Measurements from ENCODE around the gene NOP53.

The NOP53 gene

DNA sequence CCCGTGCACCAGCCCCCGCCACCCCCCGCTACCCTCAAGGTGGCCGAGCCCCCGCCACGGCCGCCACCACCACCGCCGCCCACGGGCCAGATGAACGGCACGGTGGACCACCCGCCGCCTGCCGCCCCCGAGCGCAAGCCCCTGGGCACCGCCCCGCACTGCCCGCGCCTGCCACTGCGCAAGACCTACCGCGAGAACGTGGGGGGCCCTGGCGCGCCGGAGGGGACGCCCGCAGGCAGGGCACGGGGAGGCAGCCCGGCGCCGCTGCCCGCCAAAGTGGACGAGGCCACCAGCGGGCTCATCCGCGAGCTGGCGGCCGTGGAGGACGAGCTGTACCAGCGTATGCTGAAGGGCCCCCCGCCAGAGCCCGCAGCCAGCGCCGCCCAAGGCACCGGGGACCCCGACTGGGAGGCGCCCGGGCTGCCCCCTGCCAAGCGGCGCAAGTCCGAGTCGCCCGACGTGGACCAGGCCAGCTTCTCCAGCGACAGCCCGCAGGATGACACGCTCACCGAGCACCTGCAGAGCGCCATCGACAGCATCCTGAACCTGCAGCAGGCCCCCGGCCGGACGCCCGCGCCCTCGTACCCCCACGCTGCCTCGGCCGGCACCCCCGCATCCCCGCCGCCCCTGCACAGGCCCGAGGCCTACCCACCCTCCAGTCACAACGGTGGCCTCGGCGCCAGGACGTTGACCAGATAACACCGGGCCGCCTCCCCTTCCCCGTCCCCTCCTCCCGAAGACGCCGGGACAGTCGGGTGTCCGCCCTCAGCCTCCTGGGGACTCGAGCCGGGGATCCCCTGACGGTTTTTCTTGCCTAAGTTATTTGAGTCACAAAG is 43.4 kb upstream of the NOP53 start:
- Histone ChIP-seq H3F3A (ENCODE audit: low read depth) (no peaks in the 10 kb centered on the region), H3K4me3 (ENCODE audit: low read length, poor library complexity, severe bottlenecking) (no peak overlapping the region), H3K27me3 (ENCODE audit: insufficient read depth, low read length, poor library complexity, severe bottlenecking) (no peaks in the 10 kb centered on the region), H3K4me2 (ENCODE audit: low read depth, low read length, poor library complexity, severe bottlenecking) (no peak overlapping the region), H3K4me1 (ENCODE audit: insufficient read depth, low read length, poor library complexity, severe bottlenecking) (no peaks in the 10 kb centered on the region), H3K36me3 (ENCODE audit: insufficient read depth, low read length) (peaks cover 6% of the 10 kb centered on the region; the same call in 1 of the 2 replicates), H3K9me3 (ENCODE audit: insufficient read depth, low read depth, low read length) (no peaks in the 10 kb centered on the region), H3K9me2 (replicated peaks; ENCODE audit: low read depth, low read length) (no peaks in the 10 kb centered on the region), H3K79me2 (ENCODE audit: insufficient read depth, low read length) (no peaks in the 10 kb centered on the region), H4K20me1 (ENCODE audit: insufficient read depth, low read length, poor library complexity, severe bottlenecking) (no peaks in the 10 kb centered on the region), H2AFZ (ENCODE audit: low read length) (no peak overlapping the region), H3K9ac (ENCODE audit: low read depth, low read length, poor library complexity, severe bottlenecking) (no peak overlapping the region)
- no peak for TF ChIP-seq EZH2phosphoT487 (IDR thresholded peaks at IDR 0.05; ENCODE audit: borderline replicate concordance)
- TF ChIP-seq, protein P1, sequence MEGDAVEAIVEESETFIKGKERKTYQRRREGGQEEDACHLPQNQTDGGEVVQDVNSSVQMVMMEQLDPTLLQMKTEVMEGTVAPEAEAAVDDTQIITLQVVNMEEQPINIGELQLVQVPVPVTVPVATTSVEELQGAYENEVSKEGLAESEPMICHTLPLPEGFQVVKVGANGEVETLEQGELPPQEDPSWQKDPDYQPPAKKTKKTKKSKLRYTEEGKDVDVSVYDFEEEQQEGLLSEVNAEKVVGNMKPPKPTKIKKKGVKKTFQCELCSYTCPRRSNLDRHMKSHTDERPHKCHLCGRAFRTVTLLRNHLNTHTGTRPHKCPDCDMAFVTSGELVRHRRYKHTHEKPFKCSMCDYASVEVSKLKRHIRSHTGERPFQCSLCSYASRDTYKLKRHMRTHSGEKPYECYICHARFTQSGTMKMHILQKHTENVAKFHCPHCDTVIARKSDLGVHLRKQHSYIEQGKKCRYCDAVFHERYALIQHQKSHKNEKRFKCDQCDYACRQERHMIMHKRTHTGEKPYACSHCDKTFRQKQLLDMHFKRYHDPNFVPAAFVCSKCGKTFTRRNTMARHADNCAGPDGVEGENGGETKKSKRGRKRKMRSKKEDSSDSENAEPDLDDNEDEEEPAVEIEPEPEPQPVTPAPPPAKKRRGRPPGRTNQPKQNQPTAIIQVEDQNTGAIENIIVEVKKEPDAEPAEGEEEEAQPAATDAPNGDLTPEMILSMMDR (conservative IDR thresholded peaks at IDR 0.05; ENCODE audit: low read length): no peak

DNA sequence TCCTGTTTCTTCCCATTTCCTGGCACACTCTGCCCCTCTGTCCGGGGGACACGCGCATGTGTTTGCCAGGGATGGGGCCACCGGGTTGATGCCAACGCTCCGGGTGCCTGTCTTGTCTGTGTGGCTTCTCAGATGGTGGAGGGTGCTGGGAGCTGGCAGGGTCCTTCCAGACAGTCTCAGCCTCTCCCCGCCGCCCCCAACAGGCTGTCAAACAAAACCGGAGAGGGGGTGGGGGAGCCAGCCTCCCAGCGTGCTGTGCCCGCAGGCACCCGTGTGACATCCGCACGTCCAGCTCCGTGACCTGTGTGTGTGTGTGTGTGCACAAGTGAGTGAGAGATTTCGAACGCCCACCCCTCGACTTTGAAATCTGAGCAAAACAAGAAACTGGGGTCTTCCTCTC is 42.7 kb upstream of the NOP53 start:
- no peaks in the 10 kb centered on the region for H3K9me2 ChIP-seq (replicated peaks; ENCODE audit: low read depth, low read length)
- H3K4me2 ChIP-seq (ENCODE audit: low read depth, low read length, poor library complexity, severe bottlenecking): no peak overlapping the region
- H3K27me3 ChIP-seq (ENCODE audit: insufficient read depth, low read length, poor library complexity, severe bottlenecking): no peaks in the 10 kb centered on the region
- no peaks in the 10 kb centered on the region for H3K79me2 ChIP-seq (ENCODE audit: insufficient read depth, low read length)
- TF ChIP-seq, protein P1 (conservative IDR thresholded peaks at IDR 0.05; ENCODE audit: low read length): no peak
- no peak for TF ChIP-seq EZH2phosphoT487 (IDR thresholded peaks at IDR 0.05; ENCODE audit: borderline replicate concordance)
- H3K36me3 ChIP-seq (ENCODE audit: insufficient read depth, low read length): peaks cover 6% of the 10 kb centered on the region; the same call in 1 of the 2 replicates
- H3K4me3 ChIP-seq (ENCODE audit: low read length, poor library complexity, severe bottlenecking): no peak overlapping the region
- H4K20me1 ChIP-seq (ENCODE audit: insufficient read depth, low read length, poor library complexity, severe bottlenecking): no peaks in the 10 kb centered on the region
- no peaks in the 10 kb centered on the region for H3K9me3 ChIP-seq (ENCODE audit: insufficient read depth, low read depth, low read length)
- no peak overlapping the region for H3K9ac ChIP-seq (ENCODE audit: low read depth, low read length, poor library complexity, severe bottlenecking)
- H3F3A ChIP-seq (ENCODE audit: low read depth): no peaks in the 10 kb centered on the region
- no peak overlapping the region for H2AFZ ChIP-seq (ENCODE audit: low read length)
- H3K4me1 ChIP-seq (ENCODE audit: insufficient read depth, low read length, poor library complexity, severe bottlenecking): no peaks in the 10 kb centered on the region

DNA sequence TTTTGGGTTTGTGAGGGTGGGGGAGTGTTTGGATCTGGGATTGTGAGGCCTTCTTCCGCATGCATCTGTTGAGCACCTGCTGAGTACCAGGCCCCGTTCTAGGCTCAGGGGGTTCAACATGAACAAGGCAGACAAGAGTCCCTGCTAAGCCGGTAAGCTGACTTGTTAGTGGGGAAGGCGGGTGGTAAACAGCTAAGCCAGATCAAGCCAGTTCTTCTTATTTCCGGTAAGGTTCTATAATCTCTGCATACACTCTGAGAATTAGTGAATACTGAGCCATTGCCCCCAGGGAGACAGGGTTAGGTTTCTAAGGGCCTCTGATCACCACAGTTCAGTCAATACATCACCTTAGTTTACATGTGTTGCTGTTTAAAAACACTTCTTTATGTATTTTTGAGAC is 42.0 kb upstream of the NOP53 start:
- peaks cover 6% of the 10 kb centered on the region; the same call in 1 of the 2 replicates for H3K36me3 ChIP-seq (ENCODE audit: insufficient read depth, low read length)
- TF ChIP-seq, protein P1 (conservative IDR thresholded peaks at IDR 0.05; ENCODE audit: low read length): no peak
- H2AFZ ChIP-seq (ENCODE audit: low read length): no peak overlapping the region
- no peaks in the 10 kb centered on the region for H3K9me3 ChIP-seq (ENCODE audit: insufficient read depth, low read depth, low read length)
- H3K4me1 ChIP-seq (ENCODE audit: insufficient read depth, low read length, poor library complexity, severe bottlenecking): no peaks in the 10 kb centered on the region
- H3K9me2 ChIP-seq (replicated peaks; ENCODE audit: low read depth, low read length): no peaks in the 10 kb centered on the region
- no peaks in the 10 kb centered on the region for H3K79me2 ChIP-seq (ENCODE audit: insufficient read depth, low read length)
- H4K20me1 ChIP-seq (ENCODE audit: insufficient read depth, low read length, poor library complexity, severe bottlenecking): no peaks in the 10 kb centered on the region
- no peak overlapping the region for H3K4me2 ChIP-seq (ENCODE audit: low read depth, low read length, poor library complexity, severe bottlenecking)
- H3K9ac ChIP-seq (ENCODE audit: low read depth, low read length, poor library complexity, severe bottlenecking): no peak overlapping the region
- no peaks in the 10 kb centered on the region for H3F3A ChIP-seq (ENCODE audit: low read depth)
- no peak overlapping the region for H3K4me3 ChIP-seq (ENCODE audit: low read length, poor library complexity, severe bottlenecking)
- no peaks in the 10 kb centered on the region for H3K27me3 ChIP-seq (ENCODE audit: insufficient read depth, low read length, poor library complexity, severe bottlenecking)
